Ishikawa (cell line): ENCODE results near the gene IER5L.

Experiments used
- CEBPB ChIP-seq: IDR thresholded peaks from 2 replicates; pipeline ENCODE4 v1.6.1; 2012
- CREB1 ChIP-seq: IDR thresholded peaks from 2 replicates; pipeline ENCODE4 v1.6.1; 2012; ENCODE audit warnings: low read depth
- EGR1 ChIP-seq: IDR thresholded peaks from 2 replicates; pipeline ENCODE4 v1.6.1; 2012
- EP300 ChIP-seq: IDR thresholded peaks from 2 replicates; pipeline ENCODE4 v1.6.1; 2012; ENCODE audit warnings: borderline replicate concordance
- FOXM1 ChIP-seq: IDR thresholded peaks from 2 replicates; pipeline ENCODE4 v1.6.1; 2012; ENCODE audit warnings: low read depth, borderline replicate concordance
- NFIC ChIP-seq: IDR thresholded peaks from 2 replicates; pipeline ENCODE4 v1.6.1; 2012
- RAD21 ChIP-seq: IDR thresholded peaks from 2 replicates; pipeline ENCODE4 v1.6.1; 2012; ENCODE audit warnings: low read depth
- TAF1 ChIP-seq: IDR thresholded peaks from 2 replicates; pipeline ENCODE4 v1.6.1; 2012; ENCODE audit warnings: low read depth, mild to moderate bottlenecking
- TCF12 ChIP-seq: IDR thresholded peaks from 2 replicates; pipeline ENCODE4 v1.6.1; 2012; ENCODE audit warnings: low read depth
- TEAD4 ChIP-seq: IDR thresholded peaks from 2 replicates; pipeline ENCODE4 v1.6.1; 2012
- YY1 ChIP-seq: IDR thresholded peaks from 2 replicates; pipeline ENCODE4 v1.6.1; 2012; ENCODE audit warnings: low read depth
- ZBTB7A ChIP-seq: IDR thresholded peaks from 2 replicates; pipeline ENCODE4 v1.6.1; 2012; ENCODE audit warnings: low read depth
- TF ChIP-seq, protein P1 (sequence below): IDR thresholded peaks from 2 replicates; pipeline ENCODE4 v1.6.1; 2012; ENCODE audit warnings: low read depth, mild to moderate bottlenecking
- TF ChIP-seq, protein P2 (sequence below): IDR thresholded peaks from 2 replicates; pipeline ENCODE4 v1.6.1; 2012
- TF ChIP-seq, protein P3 (sequence below): IDR thresholded peaks from 2 replicates; pipeline ENCODE4 v1.6.1; 2012

Gene IER5L

DNA sequence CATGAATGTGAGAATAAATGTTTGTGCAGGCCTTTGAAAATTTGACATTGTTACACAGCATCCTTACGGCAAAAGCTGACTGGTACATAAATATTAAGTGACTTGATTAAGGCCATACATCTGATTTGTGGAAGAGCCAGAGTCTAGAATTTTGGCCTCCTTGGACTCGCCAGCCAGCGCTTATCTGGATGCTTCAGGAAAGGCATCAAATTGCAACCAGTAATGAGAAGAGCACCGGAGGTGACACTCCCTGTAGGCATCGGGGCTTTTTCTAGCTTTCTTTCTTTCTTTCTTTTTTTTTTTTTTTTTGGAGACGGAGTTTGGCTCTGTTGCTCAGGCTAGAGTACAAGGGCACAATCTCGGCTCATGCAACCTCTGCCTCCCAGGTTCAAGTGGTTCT, 13.2 kb upstream of the IER5L start:
- TF ChIP-seq TEAD4 (no peak), TCF12 (no peak), FOXM1 (no peak), RAD21 (no peak), YY1 (no peak), CEBPB (no peak)
- TF ChIP-seq, protein P1, sequence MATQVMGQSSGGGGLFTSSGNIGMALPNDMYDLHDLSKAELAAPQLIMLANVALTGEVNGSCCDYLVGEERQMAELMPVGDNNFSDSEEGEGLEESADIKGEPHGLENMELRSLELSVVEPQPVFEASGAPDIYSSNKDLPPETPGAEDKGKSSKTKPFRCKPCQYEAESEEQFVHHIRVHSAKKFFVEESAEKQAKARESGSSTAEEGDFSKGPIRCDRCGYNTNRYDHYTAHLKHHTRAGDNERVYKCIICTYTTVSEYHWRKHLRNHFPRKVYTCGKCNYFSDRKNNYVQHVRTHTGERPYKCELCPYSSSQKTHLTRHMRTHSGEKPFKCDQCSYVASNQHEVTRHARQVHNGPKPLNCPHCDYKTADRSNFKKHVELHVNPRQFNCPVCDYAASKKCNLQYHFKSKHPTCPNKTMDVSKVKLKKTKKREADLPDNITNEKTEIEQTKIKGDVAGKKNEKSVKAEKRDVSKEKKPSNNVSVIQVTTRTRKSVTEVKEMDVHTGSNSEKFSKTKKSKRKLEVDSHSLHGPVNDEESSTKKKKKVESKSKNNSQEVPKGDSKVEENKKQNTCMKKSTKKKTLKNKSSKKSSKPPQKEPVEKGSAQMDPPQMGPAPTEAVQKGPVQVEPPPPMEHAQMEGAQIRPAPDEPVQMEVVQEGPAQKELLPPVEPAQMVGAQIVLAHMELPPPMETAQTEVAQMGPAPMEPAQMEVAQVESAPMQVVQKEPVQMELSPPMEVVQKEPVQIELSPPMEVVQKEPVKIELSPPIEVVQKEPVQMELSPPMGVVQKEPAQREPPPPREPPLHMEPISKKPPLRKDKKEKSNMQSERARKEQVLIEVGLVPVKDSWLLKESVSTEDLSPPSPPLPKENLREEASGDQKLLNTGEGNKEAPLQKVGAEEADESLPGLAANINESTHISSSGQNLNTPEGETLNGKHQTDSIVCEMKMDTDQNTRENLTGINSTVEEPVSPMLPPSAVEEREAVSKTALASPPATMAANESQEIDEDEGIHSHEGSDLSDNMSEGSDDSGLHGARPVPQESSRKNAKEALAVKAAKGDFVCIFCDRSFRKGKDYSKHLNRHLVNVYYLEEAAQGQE: no peak

DNA sequence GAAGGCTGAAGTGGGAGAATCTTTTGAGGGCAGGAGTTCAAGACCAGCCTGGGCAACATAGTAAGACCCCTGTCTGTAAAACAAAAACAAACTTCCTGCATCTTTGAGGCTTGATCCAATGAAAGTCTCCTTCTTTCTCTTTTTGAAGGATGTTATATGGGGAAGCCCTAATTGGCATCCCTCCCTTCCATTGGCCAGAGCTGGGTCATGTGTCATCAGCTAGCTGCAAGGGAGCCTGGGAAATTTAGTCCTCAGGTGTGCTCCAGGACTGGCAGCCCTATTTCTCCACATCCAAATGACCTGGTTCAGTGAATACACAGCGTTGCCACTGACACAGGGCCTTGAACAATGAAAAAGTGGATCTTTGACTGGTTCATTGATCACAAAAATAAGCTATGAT, 9.0 kb upstream of the IER5L start:
- TF ChIP-seq TAF1: no peak
- no peak for TF ChIP-seq TEAD4
- TF ChIP-seq ZBTB7A: no peak
- TF ChIP-seq YY1: no peak
- TF ChIP-seq, protein P1: no peak
- TF ChIP-seq RAD21: no peak
- TF ChIP-seq, protein P2, sequence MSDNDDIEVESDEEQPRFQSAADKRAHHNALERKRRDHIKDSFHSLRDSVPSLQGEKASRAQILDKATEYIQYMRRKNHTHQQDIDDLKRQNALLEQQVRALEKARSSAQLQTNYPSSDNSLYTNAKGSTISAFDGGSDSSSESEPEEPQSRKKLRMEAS: no peak
- no peak for TF ChIP-seq EGR1
- TF ChIP-seq CREB1: no peak
- TF ChIP-seq FOXM1: no peak
- no peak for TF ChIP-seq NFIC
- no peak for TF ChIP-seq CEBPB
- no peak for TF ChIP-seq TCF12
- TF ChIP-seq, protein P3, sequence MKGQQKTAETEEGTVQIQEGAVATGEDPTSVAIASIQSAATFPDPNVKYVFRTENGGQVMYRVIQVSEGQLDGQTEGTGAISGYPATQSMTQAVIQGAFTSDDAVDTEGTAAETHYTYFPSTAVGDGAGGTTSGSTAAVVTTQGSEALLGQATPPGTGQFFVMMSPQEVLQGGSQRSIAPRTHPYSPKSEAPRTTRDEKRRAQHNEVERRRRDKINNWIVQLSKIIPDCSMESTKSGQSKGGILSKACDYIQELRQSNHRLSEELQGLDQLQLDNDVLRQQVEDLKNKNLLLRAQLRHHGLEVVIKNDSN: no peak
- no peak for TF ChIP-seq EP300

DNA sequence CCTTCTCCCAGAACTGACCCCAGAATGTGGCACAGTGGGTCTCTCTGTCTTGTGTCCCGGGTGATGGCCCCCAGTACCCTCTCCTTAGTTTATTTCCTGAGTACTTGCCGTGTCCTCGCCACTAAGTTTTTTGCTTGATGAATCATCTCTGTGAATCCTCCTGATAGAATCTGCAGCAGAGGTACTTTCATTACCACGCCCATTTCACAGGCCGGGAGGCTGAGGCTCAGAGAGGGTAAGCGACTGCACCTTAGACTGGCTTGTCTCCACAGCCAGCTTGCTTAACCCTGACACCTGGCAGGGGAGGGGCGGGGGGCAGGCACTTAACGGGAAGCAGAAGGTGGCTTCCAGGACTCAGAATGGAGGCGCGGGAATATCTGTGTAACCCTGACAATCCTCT, 7.9 kb upstream of the IER5L start:
- no peak for TF ChIP-seq NFIC
- no peak for TF ChIP-seq EP300
- TF ChIP-seq EGR1: no peak
- no peak for TF ChIP-seq RAD21
- no peak for TF ChIP-seq TEAD4
- TF ChIP-seq TCF12: no peak
- no peak for TF ChIP-seq TAF1
- no peak for TF ChIP-seq CEBPB
- TF ChIP-seq FOXM1: no peak
- no peak for TF ChIP-seq ZBTB7A
- TF ChIP-seq, protein P2: no peak
- TF ChIP-seq, protein P1: no peak
- TF ChIP-seq, protein P3: no peak
- TF ChIP-seq YY1: no peak
- TF ChIP-seq CREB1: no peak

DNA sequence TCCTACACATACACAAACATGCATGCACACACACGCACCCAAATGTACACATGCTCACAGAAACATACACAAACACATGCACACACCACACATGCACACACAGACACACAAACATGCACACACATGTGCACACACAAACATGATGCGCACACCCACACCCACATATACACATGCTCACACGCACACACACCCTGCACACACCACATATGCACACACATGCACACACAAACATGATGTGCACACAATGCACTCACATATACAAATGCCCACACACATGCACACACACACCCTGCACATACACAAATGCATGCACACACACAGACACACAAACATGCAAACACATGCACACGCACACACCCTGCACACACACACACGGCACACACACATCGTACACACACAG, 7.3 kb upstream of the IER5L start:
- TF ChIP-seq EP300: no peak
- TF ChIP-seq RAD21: no peak
- TF ChIP-seq, protein P1: no peak
- TF ChIP-seq, protein P3: no peak
- TF ChIP-seq CREB1: no peak
